Adrenal gland (tissue), 5 donors: ENCODE results near the gene TIMM23.

ENCODE experiments used
- POLR2A ChIP-seq, 2 donors: fragments of 450-650 bp; IDR thresholded peaks; one replicate each; pipeline ENCODE4 v1.6.1; 2017; ENCODE audit warnings: antibody characterized with exemption in 2 of 2, mild to moderate bottlenecking in 2 of 2, moderate library complexity in 1 of 2
- TF ChIP-seq, protein P1 (sequence below), 6 experiments: fragments of 450-650 bp in 4 of 6; fragments of 200-600 bp in 2 of 6; sonication (generic) in 1 of 6; IDR thresholded peaks; 1 replicate in 5 of 6; 2 replicates in 1 of 6; pipeline versions ENCODE4 v1.5.1 to v1.8.0; 2016 to 2021; ENCODE audit warnings: antibody characterized with exemption in 6 of 6, mild to moderate bottlenecking in 2 of 6, moderate library complexity in 1 of 6
- donor health status: DM: no; HTN: no; CAD: no.

DNA sequence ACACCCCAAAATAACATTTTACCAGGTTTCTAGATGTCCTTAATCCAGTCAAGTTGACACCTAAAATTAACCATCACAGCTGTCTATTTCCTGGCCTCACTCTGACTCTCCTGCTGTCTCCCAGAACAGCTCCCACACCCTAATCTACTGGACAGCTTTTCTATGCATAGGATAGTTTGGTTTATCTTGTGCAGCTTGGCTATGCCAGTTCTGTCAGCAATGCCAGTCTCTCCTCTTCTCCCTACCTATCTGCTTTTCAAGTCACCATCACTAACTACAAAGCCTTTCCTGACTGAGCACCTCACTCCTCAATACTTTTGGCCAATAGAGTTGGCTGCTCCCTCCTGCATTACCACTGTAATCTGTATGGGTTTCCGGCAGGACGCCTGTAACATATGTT, 53.1 kb downstream of the TIMM23 start:
- TF ChIP-seq, protein P1, sequence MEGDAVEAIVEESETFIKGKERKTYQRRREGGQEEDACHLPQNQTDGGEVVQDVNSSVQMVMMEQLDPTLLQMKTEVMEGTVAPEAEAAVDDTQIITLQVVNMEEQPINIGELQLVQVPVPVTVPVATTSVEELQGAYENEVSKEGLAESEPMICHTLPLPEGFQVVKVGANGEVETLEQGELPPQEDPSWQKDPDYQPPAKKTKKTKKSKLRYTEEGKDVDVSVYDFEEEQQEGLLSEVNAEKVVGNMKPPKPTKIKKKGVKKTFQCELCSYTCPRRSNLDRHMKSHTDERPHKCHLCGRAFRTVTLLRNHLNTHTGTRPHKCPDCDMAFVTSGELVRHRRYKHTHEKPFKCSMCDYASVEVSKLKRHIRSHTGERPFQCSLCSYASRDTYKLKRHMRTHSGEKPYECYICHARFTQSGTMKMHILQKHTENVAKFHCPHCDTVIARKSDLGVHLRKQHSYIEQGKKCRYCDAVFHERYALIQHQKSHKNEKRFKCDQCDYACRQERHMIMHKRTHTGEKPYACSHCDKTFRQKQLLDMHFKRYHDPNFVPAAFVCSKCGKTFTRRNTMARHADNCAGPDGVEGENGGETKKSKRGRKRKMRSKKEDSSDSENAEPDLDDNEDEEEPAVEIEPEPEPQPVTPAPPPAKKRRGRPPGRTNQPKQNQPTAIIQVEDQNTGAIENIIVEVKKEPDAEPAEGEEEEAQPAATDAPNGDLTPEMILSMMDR (IDR thresholded peaks at IDR 0.05): no peak
- TF ChIP-seq POLR2A (IDR thresholded peaks at IDR 0.05): no peak
